Measurements from ENCODE around the gene PRKAG2. TPM values are rescaled to one million over a fixed set of nuclear protein-coding genes. Genes with fewer than 3 reads are reported as not detected.

PRKAG2 gene
- total RNA-seq, 4 donors from 2014 or later, result 25.1 to 57.8 (median 46.7) TPM

- Histone ChIP-seq H3K27me3 (no peaks in the 10 kb centered on the region), H3K9me3 (no peaks in the 10 kb centered on the region), H3K36me3 (no peaks in the 10 kb centered on the region), H3K4me3 (peak overlapping the region; percentile 73 to 97 (median 82)), H3K27ac (peak overlapping the region; percentile 99 to 100 (median 99)), H3K4me1 (peaks cover 3 to 51% (median 29%) of the 10 kb centered on the region in 4 donors)
- TF ChIP-seq POLR2AphosphoS5 (IDR thresholded peaks at IDR 0.05) (no peak), CTCF (IDR thresholded peaks at IDR 0.05) (no peak), POLR2A (IDR thresholded peaks at IDR 0.05) (no peak), EP300 (IDR thresholded peaks at IDR 0.05; ENCODE audit: low read depth) (no peak)
- no peak for DNase-seq
- intact Hi-C loops (cut with DNase I; ENCODE audit: low total_unique reads), result loop anchor here (10.0 kb wide), 1 partner anchor 107 kb away; no protein-coding TSS in a partner anchor
- in situ Hi-C loops (cut with MboI; ENCODE audit: low pct_ligation_motif_present in 1 of 4, low pct_unique_long_range_greater_than_20kb in 1 of 4, low sequenced_read_pairs in 3 of 4), result no loop called here
- 72 to 86% methylated on average over 5 to 7 of the region's 7 CpGs for WGBS, 2 donors (ENCODE audit: low coverage in 1 of 2)
Measured at GRCh38 chr7:151517601-151518104, 359.3 kb downstream of the PRKAG2 start.

- intact Hi-C loops (cut with DNase I; ENCODE audit: low total_unique reads), result loop anchor here (10.0 kb wide), 1 partner anchor 110 kb away; no protein-coding TSS in a partner anchor
Measured at GRCh38 chr7:151515276-151515565, 361.7 kb downstream of the PRKAG2 start.

GRCh38 chr7:151514461-151515275 is 362.2 kb downstream of the PRKAG2 start:
- Histone ChIP-seq H3K9me3 (no peaks in the 10 kb centered on the region), H3K4me3 (no peak overlapping the region), H3K27me3 (no peaks in the 10 kb centered on the region), H3K4me1 (peaks cover 3 to 58% (median 31%) of the 10 kb centered on the region in 4 donors), H3K27ac (peak overlapping the region in 2 of 4 donors; percentile 38 to 99), H3K36me3 (no peaks in the 10 kb centered on the region)
- intact Hi-C loops (cut with DNase I; ENCODE audit: low total_unique reads) (loop anchor here (10.0 kb wide), 1 partner anchor 110 kb away; no protein-coding TSS in a partner anchor), in situ Hi-C loops (cut with MboI; ENCODE audit: low pct_ligation_motif_present in 1 of 4, low pct_unique_long_range_greater_than_20kb in 1 of 4, low sequenced_read_pairs in 3 of 4) (no loop called here)
- DNase-seq, result no peak
- 86 to 87% methylated on average over 4 to 6 of the region's 6 CpGs for WGBS, 2 donors (ENCODE audit: low coverage in 1 of 2)
- TF ChIP-seq EP300 (IDR thresholded peaks at IDR 0.05; ENCODE audit: low read depth), result no peak
- no peak for TF ChIP-seq POLR2AphosphoS5 (IDR thresholded peaks at IDR 0.05)

More at GRCh38 chr7:151515276-151515565, 361.7 kb downstream of the PRKAG2 start:
- peaks cover 3 to 54% (median 27%) of the 10 kb centered on the region in 4 donors for H3K4me1 ChIP-seq
- no peaks in the 10 kb centered on the region for H3K27me3 ChIP-seq
- in situ Hi-C loops (cut with MboI; ENCODE audit: low pct_ligation_motif_present in 1 of 4, low pct_unique_long_range_greater_than_20kb in 1 of 4, low sequenced_read_pairs in 3 of 4), result no loop called here
- no peaks in the 10 kb centered on the region for H3K9me3 ChIP-seq
- H3K4me3 ChIP-seq, result no peak overlapping the region
- H3K36me3 ChIP-seq, result no peaks in the 10 kb centered on the region
- TF ChIP-seq POLR2AphosphoS5 (IDR thresholded peaks at IDR 0.05), result no peak
- peak overlapping the region in 3 of 4 donors; percentile 11 to 99 (median 38) for H3K27ac ChIP-seq
- DNase-seq, result no peak

- intact Hi-C loops (cut with DNase I; ENCODE audit: low total_unique reads) (loop anchor here (2.0 to 10.0 kb wide), 2 partner anchors 50 to 112 kb away; no protein-coding TSS in a partner anchor), in situ Hi-C loops (cut with MboI; ENCODE audit: low pct_ligation_motif_present in 1 of 4, low pct_unique_long_range_greater_than_20kb in 1 of 4, low sequenced_read_pairs in 3 of 4) (no loop called here)
- Histone ChIP-seq H3K27me3 (no peaks in the 10 kb centered on the region), H3K4me1 (peaks cover 3 to 71% (median 37%) of the 10 kb centered on the region in 4 donors), H3K9me3 (no peaks in the 10 kb centered on the region), H3K27ac (no peak overlapping the region), H3K36me3 (no peaks in the 10 kb centered on the region), H3K4me3 (no peak overlapping the region)
- TF ChIP-seq POLR2AphosphoS5 (IDR thresholded peaks at IDR 0.05) (no peak), EP300 (IDR thresholded peaks at IDR 0.05; ENCODE audit: low read depth) (no peak), CTCF (IDR thresholded peaks at IDR 0.05) (no peak), POLR2A (IDR thresholded peaks at IDR 0.05) (no peak)
- 92% methylated on average over 1 of the region's 1 CpG for WGBS, 2 donors (ENCODE audit: low coverage in 1 of 2)
- no peak for DNase-seq
Measured at GRCh38 chr7:151513133-151513532, 363.8 kb downstream of the PRKAG2 start.

- no peaks in the 10 kb centered on the region for H3K27me3 ChIP-seq
- WGBS, 2 donors (ENCODE audit: low coverage in 1 of 2), result 72% methylated on average over 7 of the region's 7 CpGs; no CpG with 5 or more reads in 1 of the 2 donors
- DNase-seq, result no peak
- intact Hi-C loops (cut with DNase I; ENCODE audit: low total_unique reads) (loop anchor here (2.0 to 10.0 kb wide), 2 partner anchors 50 to 112 kb away; no protein-coding TSS in a partner anchor), in situ Hi-C loops (cut with MboI; ENCODE audit: low pct_ligation_motif_present in 1 of 4, low pct_unique_long_range_greater_than_20kb in 1 of 4, low sequenced_read_pairs in 3 of 4) (no loop called here)
- TF ChIP-seq POLR2A (IDR thresholded peaks at IDR 0.05), result no peak
- no peak for TF ChIP-seq EP300 (IDR thresholded peaks at IDR 0.05; ENCODE audit: low read depth)
- no peak for TF ChIP-seq CTCF (IDR thresholded peaks at IDR 0.05)
- TF ChIP-seq POLR2AphosphoS5 (IDR thresholded peaks at IDR 0.05), result no peak
- H3K27ac ChIP-seq, result peak overlapping the region in 3 of 4 donors; percentile 10 to 63 (median 20)
- H3K4me1 ChIP-seq, result peaks cover 0 to 70% (median 31%) of the 10 kb centered on the region in 4 donors
- H3K4me3 ChIP-seq, result no peak overlapping the region
- H3K9me3 ChIP-seq, result no peaks in the 10 kb centered on the region
- H3K36me3 ChIP-seq, result no peaks in the 10 kb centered on the region
Measured at GRCh38 chr7:151512353-151512752, 364.6 kb downstream of the PRKAG2 start.

All from transverse colon (tissue), 4 donors.